MM.1S (cell line): ENCODE data around the gene VWA5B2.

Source experiments
- DNase-seq: peaks from one replicate; pipeline ENCODE4 v3.0.0-alpha.2; 2015
- H2AFZ ChIP-seq: fragments of 300-600 bp; sonication (generic); 2 replicates; pipeline ENCODE4 v1.6.0; 2016; ENCODE audit warnings: antibody characterized with exemption, low read length
- H3F3A ChIP-seq: fragments of 300-600 bp; sonication (generic); 2 replicates; pipeline ENCODE4 v1.6.1; 2016; ENCODE audit warnings: mild to moderate bottlenecking, antibody characterized with exemption, low read length, moderate library complexity, mixed read lengths; ENCODE audit not compliant: insufficient read depth
- H3K27ac ChIP-seq: fragments of 300-600 bp; sonication (generic); 2 replicates; pipeline ENCODE4 v1.5.1; 2016; ENCODE audit warnings: mild to moderate bottlenecking, low read length
- H3K27me3 ChIP-seq: fragments of 300-600 bp; sonication (generic); replicated peaks from 2 replicates; pipeline ENCODE4 v1.6.0; 2016; ENCODE audit warnings: low read length; ENCODE audit not compliant: insufficient read depth
- H3K36me3 ChIP-seq: fragments of 300-600 bp; sonication (generic); replicated peaks from 2 replicates; pipeline ENCODE4 v1.6.1; 2016; ENCODE audit warnings: mild to moderate bottlenecking, low read length, mixed read lengths; ENCODE audit not compliant: insufficient read depth
- H3K4me1 ChIP-seq: fragments of 300-600 bp; sonication (generic); 2 replicates; pipeline ENCODE4 v1.6.1; 2016; ENCODE audit warnings: low read length, mixed read lengths
- H3K4me2 ChIP-seq: fragments of 300-600 bp; sonication (generic); 2 replicates; pipeline ENCODE4 v1.6.0; 2016; ENCODE audit warnings: low read depth, low read length
- H3K4me3 ChIP-seq: fragments of 300-600 bp; sonication (generic); 2 replicates; pipeline ENCODE4 v1.5.1; 2016; ENCODE audit warnings: low read length, mixed read lengths
- H3K79me2 ChIP-seq: fragments of 300-600 bp; sonication (generic); 2 replicates; pipeline ENCODE4 v1.6.1; 2016; ENCODE audit warnings: mixed run types, low read length, mixed read lengths
- H3K9ac ChIP-seq: fragments of 300-600 bp; sonication (generic); 2 replicates; pipeline ENCODE4 v1.6.1; 2016; ENCODE audit warnings: low read length, mixed read lengths
- H3K9me2 ChIP-seq: fragments of 300-600 bp; sonication (generic); replicated peaks from 2 replicates; pipeline ENCODE4 v1.6.1; 2016; ENCODE audit warnings: mild to moderate bottlenecking, low read length, mixed read lengths; ENCODE audit not compliant: insufficient read depth
- H3K9me3 ChIP-seq: fragments of 300-600 bp; sonication (generic); replicated peaks from 2 replicates; pipeline ENCODE4 v1.6.1; 2016; ENCODE audit warnings: mild to moderate bottlenecking, low read length, mixed read lengths; ENCODE audit not compliant: insufficient read depth
- H4K20me1 ChIP-seq: fragments of 300-600 bp; sonication (generic); 2 replicates; pipeline ENCODE4 v1.6.1; 2016; ENCODE audit warnings: mild to moderate bottlenecking, low read length, moderate library complexity, mixed read lengths; ENCODE audit not compliant: insufficient read depth
- CTCF ChIP-seq: fragments of 300-600 bp; sonication (generic); IDR thresholded peaks from 2 replicates; pipeline ENCODE4 v1.5.1; 2016; ENCODE audit warnings: antibody characterized with exemption, low read length, mixed read lengths
- EZH2 ChIP-seq: fragments of 300-600 bp; sonication (generic); optimal IDR thresholded peaks from 2 replicates; pipeline ENCODE3; 2017; ENCODE audit warnings: low read depth, mild to moderate bottlenecking, antibody characterized with exemption, low read length, mixed read lengths
- EZH2phosphoT487 ChIP-seq: fragments of 300-600 bp; sonication (generic); IDR thresholded peaks from 2 replicates; pipeline ENCODE4 v1.6.1; 2018; ENCODE audit warnings: antibody characterized with exemption, low read length

Gene VWA5B2

DNA sequence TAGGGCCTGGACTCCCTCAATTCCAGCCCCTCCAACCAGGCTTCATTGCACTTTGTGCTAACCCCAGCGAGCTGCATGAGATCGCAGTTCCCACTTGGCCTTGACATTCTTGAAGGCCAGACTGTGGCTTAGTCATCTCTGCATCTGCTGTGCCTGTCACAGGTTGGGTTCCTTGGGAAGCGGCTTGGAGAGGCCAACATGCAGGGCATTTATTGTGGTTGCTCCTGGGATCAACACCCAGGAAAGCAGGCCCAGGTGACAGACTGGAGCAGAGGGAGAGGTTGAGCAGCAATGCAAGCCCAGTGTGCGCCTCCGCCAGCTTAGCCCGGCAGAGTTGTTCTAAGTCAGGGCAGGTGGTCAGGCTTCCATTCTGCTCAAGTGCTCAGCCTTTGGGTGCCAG, 32.8 kb upstream of the VWA5B2 start:
- no peaks in the 10 kb centered on the region for H3K27me3 ChIP-seq
- DNase-seq: no peak
- no peak overlapping the region for H3K4me3 ChIP-seq
- no peaks in the 10 kb centered on the region for H3K79me2 ChIP-seq
- H4K20me1 ChIP-seq: no peaks in the 10 kb centered on the region
- H3K27ac ChIP-seq: no peak overlapping the region
- H2AFZ ChIP-seq: no peak overlapping the region
- H3K9ac ChIP-seq: no peak overlapping the region
- H3K9me3 ChIP-seq: no peaks in the 10 kb centered on the region
- no peak overlapping the region for H3K4me2 ChIP-seq
- TF ChIP-seq EZH2 (no peak), EZH2phosphoT487 (no peak), CTCF (no peak)
- no peaks in the 10 kb centered on the region for H3K4me1 ChIP-seq
- H3K9me2 ChIP-seq: no peaks in the 10 kb centered on the region
- H3F3A ChIP-seq: no peaks in the 10 kb centered on the region
- peaks cover 15% of the 10 kb centered on the region; the same call in 1 of the 2 replicates for H3K36me3 ChIP-seq

GRCh38 chr3:184198509-184198908, 30.9 kb upstream of the VWA5B2 start:
- no peak overlapping the region for H3K4me2 ChIP-seq
- H3F3A ChIP-seq: no peaks in the 10 kb centered on the region
- H4K20me1 ChIP-seq: no peaks in the 10 kb centered on the region
- H3K36me3 ChIP-seq: 0 out of 2 replicates have a peak, but pooled peaks cover under 1% of the 10 kb centered on the region
- H3K9ac ChIP-seq: no peak overlapping the region
- H3K4me3 ChIP-seq: no peak overlapping the region
- no peaks in the 10 kb centered on the region for H3K79me2 ChIP-seq
- H3K4me1 ChIP-seq: no peaks in the 10 kb centered on the region
- no peak overlapping the region for H3K27ac ChIP-seq
- no peaks in the 10 kb centered on the region for H3K27me3 ChIP-seq
- DNase-seq: no peak
- no peak overlapping the region for H2AFZ ChIP-seq
- no peaks in the 10 kb centered on the region for H3K9me2 ChIP-seq
- TF ChIP-seq EZH2: no peak
- TF ChIP-seq CTCF: no peak
- TF ChIP-seq EZH2phosphoT487: no peak
- no peaks in the 10 kb centered on the region for H3K9me3 ChIP-seq

DNA sequence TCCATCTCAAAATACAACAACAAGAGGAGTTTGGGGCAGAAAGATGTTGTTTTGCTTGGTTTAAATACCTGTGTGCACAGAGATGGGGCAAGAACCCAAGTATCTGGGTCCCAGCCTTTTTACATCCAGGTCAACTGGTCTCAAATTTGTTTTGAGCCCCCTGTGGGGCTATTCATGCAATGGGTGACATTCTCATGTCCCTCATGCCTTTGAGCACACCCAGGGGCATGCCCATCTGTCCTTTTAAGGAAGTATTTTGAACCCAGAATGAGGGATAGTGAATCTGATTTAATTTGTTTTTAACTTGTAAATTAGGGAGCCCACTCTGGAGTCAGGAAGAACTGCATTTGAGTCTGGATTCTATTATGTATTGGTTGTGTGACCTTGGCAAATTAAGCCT, 28.6 kb upstream of the VWA5B2 start:
- Histone ChIP-seq H3K9me2 (no peaks in the 10 kb centered on the region), H2AFZ (no peak overlapping the region)

More for the DNA sequence above, 28.6 kb upstream of the VWA5B2 start:
- H3K4me2 ChIP-seq: no peak overlapping the region
- no peak overlapping the region for H3K4me3 ChIP-seq
- no peak for DNase-seq
- TF ChIP-seq CTCF (no peak), EZH2 (no peak), EZH2phosphoT487 (no peak)
- no peak overlapping the region for H3K27ac ChIP-seq
- no peaks in the 10 kb centered on the region for H3K9me3 ChIP-seq
- no peaks in the 10 kb centered on the region for H3K27me3 ChIP-seq
- H3K36me3 ChIP-seq: no peaks in the 10 kb centered on the region
- H3K79me2 ChIP-seq: no peaks in the 10 kb centered on the region
- no peak overlapping the region for H3K9ac ChIP-seq
- H4K20me1 ChIP-seq: no peaks in the 10 kb centered on the region
- no peaks in the 10 kb centered on the region for H3F3A ChIP-seq
- no peaks in the 10 kb centered on the region for H3K4me1 ChIP-seq
